ENCODE data around the gene OXCT1.

Gene OXCT1

GRCh38 chr5:41896230-41896629 is 26.0 kb upstream of the OXCT1 start:
- TF ChIP-seq CTCF (IDR thresholded peaks at IDR 0.05; ENCODE audit: low read depth, low read length, missing control alignments) = no peak
- H3K4me3 ChIP-seq (replicated peaks; ENCODE audit: low read depth, low read length) = no peak overlapping the region
- no peak for DNase-seq (ENCODE audit: extremely low read depth, low read depth)

GRCh38 chr5:41893074-41893851 is 23.0 kb upstream of the OXCT1 start:
- no peak overlapping the region for H3K4me3 ChIP-seq (replicated peaks; ENCODE audit: low read depth, low read length)
- TF ChIP-seq CTCF (IDR thresholded peaks at IDR 0.05; ENCODE audit: low read depth, low read length, missing control alignments) = no peak
- no peak for DNase-seq (ENCODE audit: extremely low read depth, low read depth)

GRCh38 chr5:41892031-41892430 is 21.8 kb upstream of the OXCT1 start:
- no peak overlapping the region for H3K4me3 ChIP-seq (replicated peaks; ENCODE audit: low read depth, low read length)
- no peak for TF ChIP-seq CTCF (IDR thresholded peaks at IDR 0.05; ENCODE audit: low read depth, low read length, missing control alignments)
- no peak for DNase-seq (ENCODE audit: extremely low read depth, low read depth)

- no peak for TF ChIP-seq CTCF (IDR thresholded peaks at IDR 0.05; ENCODE audit: low read depth, low read length, missing control alignments)
- no peak overlapping the region for H3K4me3 ChIP-seq (replicated peaks; ENCODE audit: low read depth, low read length)
- no peak for DNase-seq (ENCODE audit: extremely low read depth, low read depth)
Observed at GRCh38 chr5:41891066-41891707, 21.0 kb upstream of the OXCT1 start.

GRCh38 chr5:41885286-41885685 is 15.1 kb upstream of the OXCT1 start:
- no peak for DNase-seq (ENCODE audit: extremely low read depth, low read depth)
- no peak overlapping the region for H3K4me3 ChIP-seq (replicated peaks; ENCODE audit: low read depth, low read length)
- TF ChIP-seq CTCF (IDR thresholded peaks at IDR 0.05; ENCODE audit: low read depth, low read length, missing control alignments) = no peak

GRCh38 chr5:41883936-41884335 is 13.7 kb upstream of the OXCT1 start:
- TF ChIP-seq CTCF (IDR thresholded peaks at IDR 0.05; ENCODE audit: low read depth, low read length, missing control alignments) = no peak
- no peak for DNase-seq (ENCODE audit: extremely low read depth, low read depth)

More at GRCh38 chr5:41883936-41884335, 13.7 kb upstream of the OXCT1 start:
- H3K4me3 ChIP-seq (replicated peaks; ENCODE audit: low read depth, low read length) = no peak overlapping the region

Measured in HFF-Myc (cell line).